HG03196 (cell line): ENCODE data around the gene SULT1A1.
"Not testable (repeated sequence)": the region's sequence is repeated elsewhere in the genome, so short reads cannot be mapped to it uniquely, and the experiment has no call there.

Experiments used
- ATAC-seq: cut with Tn5 transposase; IDR thresholded peaks from one replicate; pipeline ENCODE4 v1.9.1; 2021; ENCODE audit not compliant: unreplicated experiment

SULT1A1 gene

GRCh38 chr16:28609631-28610594, at the start of gene SULT1A1:
SULT1A1 (minus strand) TSS chr16:28610044; CDS start chr16:28608855, 1,189 bp downstream.
- no peak for ATAC-seq

DNA sequence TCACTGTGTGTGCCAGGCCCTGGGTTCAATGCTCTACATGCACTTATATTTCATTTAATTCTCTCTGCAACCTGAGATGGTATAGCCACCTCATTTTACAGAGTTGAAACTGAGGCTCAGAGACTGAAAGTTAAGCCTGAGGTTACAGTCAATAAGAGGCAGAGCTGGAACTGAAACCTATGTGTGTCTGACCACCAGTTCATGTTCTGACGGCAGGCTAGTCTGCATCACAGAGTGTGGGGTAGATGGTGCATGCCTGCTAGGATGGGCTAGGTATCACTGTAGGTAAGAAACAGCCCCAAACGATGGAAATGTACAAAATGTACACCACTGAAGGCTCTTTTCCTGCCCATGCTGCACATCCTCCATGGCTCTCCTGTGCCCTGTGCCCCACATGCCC, 30.1 kb upstream of the SULT1A1 start:
- ATAC-seq = not testable (repeated sequence)

DNA sequence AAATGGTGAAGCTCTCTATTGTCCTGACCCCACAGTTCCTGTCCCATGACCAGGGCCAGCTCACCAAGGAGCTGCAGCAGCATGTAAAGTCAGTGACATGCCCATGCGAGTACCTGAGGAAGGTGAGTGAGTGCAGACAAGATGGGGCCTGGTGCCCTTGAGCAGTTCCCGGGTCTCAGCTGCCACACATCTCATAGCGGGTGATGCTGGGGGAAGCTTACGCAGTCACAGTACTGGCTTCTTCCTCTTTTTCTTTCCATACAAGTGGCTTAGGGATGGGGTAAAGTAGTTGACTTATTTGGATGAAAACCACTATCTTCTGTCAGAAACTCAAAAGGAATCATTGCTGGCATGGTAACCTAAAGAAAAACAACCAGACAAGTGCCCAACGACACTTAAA, 28.5 kb upstream of the SULT1A1 start:
- ATAC-seq = not testable (repeated sequence)

DNA sequence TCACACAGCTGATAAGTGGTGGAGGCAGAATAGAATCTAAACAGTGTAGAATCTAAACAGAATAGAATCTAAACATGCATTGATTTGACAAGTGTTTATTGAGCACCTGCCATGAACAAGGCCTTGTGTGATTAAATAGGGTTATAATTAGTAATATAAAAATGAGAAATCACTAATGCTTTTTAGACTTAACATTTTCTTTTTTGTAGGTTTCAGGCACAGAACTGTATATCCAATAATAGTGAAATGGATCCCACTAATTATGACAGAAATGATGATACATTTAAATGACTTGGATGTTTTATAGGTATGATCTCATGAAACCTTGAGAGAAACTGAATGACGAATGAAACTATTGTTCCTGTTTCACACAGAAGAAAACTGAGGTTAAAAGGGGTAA, 27.9 kb upstream of the SULT1A1 start, which contains the start of gene NPIPB8:
TSS of gene NPIPB8 (plus strand) at position 301 of the 400 bp plus-strand sequence. CDS start 296 bp downstream, outside the sequence.
- not testable (repeated sequence) for ATAC-seq

GRCh38 chr16:28636093-28636823, 26.4 kb upstream of the SULT1A1 start:
- not testable (repeated sequence) for ATAC-seq

- not testable (repeated sequence) for ATAC-seq
Observed at GRCh38 chr16:28630905-28631304, 21.1 kb upstream of the SULT1A1 start.

DNA sequence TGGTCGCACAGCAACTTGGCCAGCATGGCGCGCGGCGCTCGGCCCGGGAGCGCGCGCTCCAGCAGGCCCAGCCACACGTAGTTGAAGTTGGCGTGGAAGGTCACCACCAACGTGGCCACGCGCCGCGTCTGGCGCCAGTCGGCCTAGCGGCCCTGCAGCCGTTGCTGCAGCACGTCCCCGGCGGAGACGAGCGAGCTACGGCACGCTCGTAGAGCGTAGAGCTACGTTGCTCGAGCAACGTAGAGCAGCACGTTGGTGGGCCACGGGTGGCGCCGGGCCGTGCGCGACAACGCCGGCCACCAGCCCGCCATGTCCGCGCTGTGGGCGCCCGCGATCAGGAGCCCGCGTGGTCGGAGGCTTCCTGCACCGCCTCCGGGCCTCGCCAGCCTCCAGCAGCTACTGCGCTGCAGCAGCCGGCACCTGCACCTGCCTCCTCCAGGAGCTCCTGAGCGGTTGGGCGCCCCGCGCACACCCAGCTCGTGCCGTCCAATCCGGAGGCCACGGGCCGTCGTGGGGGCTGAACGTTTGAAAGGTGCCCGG, 13.4 kb upstream of the SULT1A1 start:
- ATAC-seq = no peak

GRCh38 chr16:28622532-28623171, 12.8 kb upstream of the SULT1A1 start:
- not testable (repeated sequence) for ATAC-seq

DNA sequence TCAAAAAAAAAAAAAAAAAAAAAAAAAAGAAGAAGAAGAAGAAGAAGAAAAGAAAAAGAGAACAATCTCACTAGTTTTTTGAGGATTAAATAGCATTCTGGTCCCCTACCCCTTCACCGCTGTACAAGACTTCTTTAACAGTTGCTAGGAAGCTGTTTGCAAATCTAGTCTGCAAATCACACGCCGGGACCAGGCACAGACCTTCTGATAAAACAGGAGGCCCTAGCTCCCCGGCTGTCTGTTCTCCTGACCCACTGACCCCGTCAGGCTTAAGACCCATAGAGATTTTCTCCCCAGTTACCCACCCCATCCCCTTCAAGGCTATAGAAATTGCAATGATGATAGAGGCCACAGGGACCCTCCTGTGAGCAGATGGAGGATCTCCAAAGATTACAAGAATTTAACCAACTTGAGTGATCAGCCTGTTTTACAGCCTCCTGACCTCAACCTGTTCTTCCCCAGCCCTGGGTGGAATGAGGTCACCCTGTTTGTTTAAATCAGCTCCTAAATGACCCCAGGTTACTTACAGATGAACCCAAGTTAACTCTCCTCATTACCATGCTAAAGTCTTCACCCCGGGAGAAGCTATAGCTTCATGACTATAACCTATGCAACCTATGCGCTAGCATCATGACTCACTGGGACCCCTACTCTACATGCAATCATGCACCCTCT, 11.8 kb upstream of the SULT1A1 start:
- ATAC-seq = no peak

GRCh38 chr16:28620316-28620715, 10.5 kb upstream of the SULT1A1 start:
- ATAC-seq = not testable (repeated sequence)

- ATAC-seq = no peak
Observed at GRCh38 chr16:28617874-28618273, 8.0 kb upstream of the SULT1A1 start.

GRCh38 chr16:28616636-28617035, 6.8 kb upstream of the SULT1A1 start:
- ATAC-seq = no peak

DNA sequence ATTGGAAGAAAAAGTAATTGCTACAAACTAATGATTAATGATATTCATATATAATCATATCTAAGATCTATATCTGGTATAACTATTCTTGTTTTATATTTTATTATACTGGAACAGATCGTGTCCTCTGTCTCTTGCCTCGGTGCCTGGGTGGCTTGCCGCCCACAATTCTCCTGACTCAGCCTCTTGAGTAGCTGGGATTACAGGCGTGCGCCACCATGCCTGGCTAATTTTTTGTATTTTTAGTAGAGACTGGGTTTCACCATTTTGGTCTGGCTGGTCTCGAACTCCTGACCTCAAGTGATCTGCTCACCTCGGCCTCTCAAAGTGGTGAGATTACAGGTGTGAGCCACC, 6.4 kb upstream of the SULT1A1 start:
- not testable (repeated sequence) for ATAC-seq

GRCh38 chr16:28615486-28616223, 5.8 kb upstream of the SULT1A1 start:
- ATAC-seq = not testable (repeated sequence)

DNA sequence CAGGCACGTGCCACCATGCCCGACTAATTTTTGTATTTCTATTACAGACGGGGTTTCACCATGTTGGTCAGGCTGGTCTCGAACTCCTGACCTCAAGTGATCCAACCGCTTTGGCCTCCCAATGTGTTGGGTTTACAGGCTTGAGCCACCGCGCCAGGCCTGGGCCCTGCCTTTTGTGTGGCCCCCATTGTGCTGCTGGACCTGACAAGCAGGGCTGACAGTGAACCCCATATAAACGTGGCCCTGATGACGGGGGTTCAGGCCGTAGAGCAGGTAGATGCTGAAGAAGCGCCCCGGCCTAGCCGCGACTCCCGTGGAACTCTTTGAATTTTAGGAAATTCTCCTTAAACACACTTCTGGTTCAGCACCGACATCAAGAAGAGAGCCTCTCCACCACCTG, 4.7 kb upstream of the SULT1A1 start:
- ATAC-seq = not testable (repeated sequence)

GRCh38 chr16:28613912-28614311, 4.1 kb upstream of the SULT1A1 start:
- not testable (repeated sequence) for ATAC-seq

GRCh38 chr16:28612359-28613280, 2.8 kb upstream of the SULT1A1 start:
- ATAC-seq = not testable (repeated sequence)

DNA sequence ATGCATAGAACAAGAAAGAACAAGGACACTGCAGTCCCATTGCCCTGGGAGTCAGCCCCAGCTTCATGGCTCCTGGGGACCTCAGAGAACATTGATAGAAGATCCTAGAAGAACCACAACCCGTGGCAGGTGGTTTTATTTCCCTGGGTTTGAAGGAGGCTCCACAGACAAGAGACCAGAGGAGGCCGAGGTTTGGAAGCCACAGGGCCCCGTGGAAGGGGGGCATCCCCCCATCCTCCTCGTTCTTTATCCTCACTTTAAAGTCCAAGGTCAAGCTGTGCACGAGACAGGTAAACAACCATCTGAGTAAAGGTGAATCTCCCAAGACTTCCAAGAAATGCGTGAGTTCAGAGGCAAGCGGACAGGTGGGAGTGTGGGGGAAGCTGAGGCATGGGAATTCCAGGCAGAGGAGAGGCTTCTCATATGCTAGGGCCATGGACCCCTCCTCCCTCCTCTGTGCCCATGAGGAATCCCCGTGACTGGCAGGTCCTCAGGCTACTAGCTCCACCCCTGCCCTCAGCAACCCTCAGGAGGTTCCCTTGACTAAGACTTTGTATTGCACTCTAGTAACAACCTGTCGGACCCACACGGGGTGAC, 849 bp upstream of the SULT1A1 start:
- no peak for ATAC-seq
